NCI-H2171 (cell line): ENCODE results near the gene PEX11A.
A peak's percentile ranks its signal among the peaks of the same experiment; 100 is the strongest.
"Not testable (repeated sequence)": the region's sequence is repeated elsewhere in the genome, so short reads cannot be mapped to it uniquely, and the experiment has no call there.

Experiments used
- DNase-seq: peaks from one replicate; lab custom pipeline; 2025; lab: John Stamatoyannopoulos, UW

Gene PEX11A

GRCh38 chr15:89690276-89691218 lies at the start of gene PEX11A, which contains the start of gene WDR93:
Gene PEX11A, minus strand, starts transcription at chr15:89690754. Its CDS starts 122 bp downstream, at chr15:89690632.
Gene WDR93, plus strand, starts transcription at chr15:89690811. Its CDS starts 10,936 bp downstream, at chr15:89701747.
- peak; percentile 86 for DNase-seq

DNA sequence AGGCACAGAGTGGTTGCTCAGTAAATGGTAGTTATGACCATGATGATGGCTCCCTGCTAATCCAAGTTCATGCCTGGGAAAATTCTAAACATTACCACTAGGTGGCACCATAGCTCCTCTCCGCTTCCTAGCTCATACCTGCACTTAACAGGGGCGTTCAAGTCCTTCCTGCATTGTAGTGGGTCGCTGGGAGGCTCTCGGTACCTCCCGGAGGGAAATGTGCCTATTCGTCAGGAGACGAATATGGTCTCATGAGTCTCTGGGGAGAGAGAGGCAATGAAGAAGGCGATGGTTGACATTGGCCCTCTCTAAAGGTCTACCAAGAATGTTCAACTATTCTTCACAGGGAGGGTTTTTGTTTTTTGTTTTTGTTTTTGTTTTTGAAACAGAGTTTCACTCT lies 49.6 kb upstream of the PEX11A start:
- DNase-seq: peak; percentile 52

- no peak for DNase-seq
These were observed 45.2 kb upstream of the PEX11A start for GRCh38 chr15:89735773-89736172.

GRCh38 chr15:89732451-89733172 lies 42.1 kb upstream of the PEX11A start:
- no peak for DNase-seq

GRCh38 chr15:89731275-89731674 lies 40.7 kb upstream of the PEX11A start:
- no peak for DNase-seq

DNA sequence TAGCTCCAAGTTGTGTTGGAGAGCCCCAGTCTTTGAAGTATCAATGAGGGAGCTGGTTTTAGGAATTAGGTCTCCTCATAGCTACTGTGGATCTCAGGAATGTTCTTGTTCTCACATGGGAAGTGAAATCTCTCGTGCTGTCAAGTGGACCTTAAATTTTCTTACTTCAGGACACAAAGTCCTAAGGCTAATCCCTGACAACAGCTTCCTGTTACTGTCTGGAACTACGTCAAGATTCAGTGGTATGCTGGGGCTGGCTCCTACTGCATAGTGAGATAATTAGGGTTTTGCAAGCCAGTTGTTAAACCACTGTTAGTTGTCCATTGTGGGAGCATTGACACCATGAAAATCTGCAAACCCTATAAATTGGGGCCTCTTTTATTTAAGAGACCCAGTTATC lies 37.7 kb upstream of the PEX11A start:
- no peak for DNase-seq

- no peak for DNase-seq
These were observed 34.5 kb upstream of the PEX11A start for GRCh38 chr15:89725064-89725463.

DNA sequence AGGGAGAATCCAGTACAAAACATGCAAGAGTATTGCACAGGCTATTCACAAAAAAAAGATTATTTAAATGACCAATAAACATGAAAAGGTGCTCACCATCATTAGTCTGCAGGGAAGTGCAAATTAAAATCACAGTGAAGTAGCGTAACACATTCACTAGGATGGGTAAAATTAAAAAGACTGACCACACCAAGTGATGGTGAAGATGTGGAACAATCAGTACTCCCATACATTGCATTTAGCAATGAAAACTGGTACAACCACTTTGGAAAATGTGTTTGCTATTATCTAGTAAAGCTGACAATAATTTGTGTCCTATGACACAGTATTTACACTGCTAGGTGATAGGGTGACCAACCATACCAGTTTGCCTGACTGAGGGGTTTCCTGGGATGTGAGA lies 34.1 kb upstream of the PEX11A start:
- no peak for DNase-seq

DNA sequence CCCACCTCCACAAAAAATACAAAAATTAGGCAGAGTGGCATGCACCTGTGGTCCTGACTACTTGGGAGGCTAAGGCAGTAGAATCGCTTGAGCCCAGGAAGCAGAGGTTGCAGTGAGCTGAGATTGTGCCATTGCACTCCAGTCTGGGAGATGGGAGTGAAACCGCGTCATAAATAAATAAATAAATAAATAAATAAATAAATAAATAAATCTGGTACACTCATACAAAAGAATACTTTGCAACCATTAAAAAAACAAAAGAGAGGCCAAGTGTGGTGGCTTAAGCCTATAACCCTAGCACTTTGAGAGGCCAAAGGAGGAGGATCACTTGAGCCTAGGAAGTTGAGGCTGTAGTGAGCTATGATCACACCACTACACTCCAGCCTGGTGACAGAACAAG lies 32.5 kb upstream of the PEX11A start:
- no peak for DNase-seq

DNA sequence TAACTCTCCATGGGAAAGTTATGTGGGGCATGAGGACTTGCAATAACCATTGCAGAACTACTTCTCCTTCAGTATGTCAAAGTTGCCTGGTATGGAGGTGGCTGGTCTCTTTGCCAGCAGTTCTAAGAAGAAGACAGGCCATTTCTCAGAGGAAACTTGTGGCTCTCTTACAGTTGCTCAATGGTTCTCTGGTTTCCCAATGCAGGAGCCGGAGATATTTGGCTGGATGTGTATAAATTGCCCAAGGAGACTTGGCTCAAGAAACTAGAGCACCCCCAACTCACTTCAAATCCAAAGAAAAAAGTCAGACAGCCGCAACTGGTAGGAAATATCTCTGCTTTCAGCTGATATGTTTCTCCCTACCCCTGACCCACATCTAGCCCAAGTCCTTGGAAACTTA lies 24.2 kb upstream of the PEX11A start:
- DNase-seq: no peak

- DNase-seq: no peak
These were observed 17.0 kb upstream of the PEX11A start for GRCh38 chr15:89707577-89707976.

GRCh38 chr15:89704411-89704810 lies 13.9 kb upstream of the PEX11A start:
- no peak for DNase-seq

DNA sequence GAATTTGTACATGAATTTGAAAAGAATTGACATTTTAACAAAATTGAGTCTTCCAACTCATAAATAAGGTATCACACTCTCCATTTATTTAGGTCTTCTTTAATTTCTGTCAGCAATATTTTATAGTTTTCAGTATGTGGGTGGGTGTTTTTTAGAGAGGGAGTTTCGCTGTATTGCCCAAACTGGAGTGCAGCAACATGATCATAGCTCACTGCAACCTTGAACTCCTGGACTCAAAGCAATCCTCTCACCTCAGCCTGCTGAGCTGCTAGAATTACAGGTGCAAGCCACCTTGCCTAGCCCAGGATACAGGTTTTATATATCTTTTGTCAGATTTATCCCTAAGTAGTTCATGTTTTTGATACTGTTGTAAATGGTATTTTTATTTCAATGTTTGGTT lies 4.6 kb upstream of the PEX11A start:
- no peak for DNase-seq

GRCh38 chr15:89693696-89694095 lies 3.1 kb upstream of the PEX11A start:
- no peak for DNase-seq

DNA sequence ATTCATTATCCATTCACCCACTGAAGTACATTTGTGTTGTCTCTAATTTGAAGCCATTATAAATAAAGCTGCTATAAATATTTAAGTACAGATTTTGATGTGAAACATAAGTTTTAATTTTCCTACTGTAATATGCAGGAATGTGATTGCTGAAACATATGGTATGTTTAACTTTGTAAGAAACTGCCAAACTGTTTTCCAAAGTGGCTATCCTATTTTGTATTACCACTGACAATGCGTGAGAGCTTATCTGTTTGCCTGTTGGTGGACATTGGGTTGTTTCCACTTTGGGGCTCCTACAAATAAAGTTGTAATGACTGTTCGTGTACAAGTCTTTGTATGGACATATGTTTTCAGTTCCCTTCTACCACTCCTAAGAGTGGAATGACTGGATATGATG lies 2.5 kb upstream of the PEX11A start:
- no peak for DNase-seq

GRCh38 chr15:89689930-89690275 lies 651 bp downstream of the PEX11A start:
- DNase-seq: not testable (repeated sequence)

GRCh38 chr15:89686522-89686921 lies 4.0 kb downstream of the PEX11A start:
- no peak for DNase-seq

GRCh38 chr15:89685995-89686394 lies 4.6 kb downstream of the PEX11A start:
- DNase-seq: no peak

DNA sequence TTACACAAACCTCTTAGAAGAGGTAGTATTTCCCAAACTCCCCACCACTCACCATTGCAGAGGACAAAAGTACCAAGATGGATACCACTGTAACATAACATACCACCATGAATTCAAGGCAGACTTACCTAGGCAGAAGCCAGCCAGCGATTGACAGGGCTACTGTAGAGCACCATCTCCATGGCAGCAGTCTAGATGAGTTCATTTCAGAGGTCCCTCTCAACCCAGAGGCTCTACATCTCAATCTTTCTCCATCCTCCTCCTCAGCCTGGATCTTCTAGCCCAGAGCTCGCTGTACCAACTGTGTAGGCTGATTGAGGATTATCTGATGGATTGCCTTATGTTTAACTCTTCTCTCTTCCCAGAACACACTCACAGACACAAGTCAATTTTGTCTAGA lies 9.4 kb downstream of the PEX11A start:
- DNase-seq: no peak

- DNase-seq: no peak
These were observed 10.2 kb downstream of the PEX11A start for GRCh38 chr15:89680282-89680873.

- DNase-seq: no peak
These were observed 11.3 kb downstream of the PEX11A start, which contains the start of gene PLIN1 for GRCh38 chr15:89679212-89679611. Gene PLIN1, minus strand, starts transcription at chr15:89679367. Its CDS starts 1,878 bp downstream, at chr15:89677489.

DNA sequence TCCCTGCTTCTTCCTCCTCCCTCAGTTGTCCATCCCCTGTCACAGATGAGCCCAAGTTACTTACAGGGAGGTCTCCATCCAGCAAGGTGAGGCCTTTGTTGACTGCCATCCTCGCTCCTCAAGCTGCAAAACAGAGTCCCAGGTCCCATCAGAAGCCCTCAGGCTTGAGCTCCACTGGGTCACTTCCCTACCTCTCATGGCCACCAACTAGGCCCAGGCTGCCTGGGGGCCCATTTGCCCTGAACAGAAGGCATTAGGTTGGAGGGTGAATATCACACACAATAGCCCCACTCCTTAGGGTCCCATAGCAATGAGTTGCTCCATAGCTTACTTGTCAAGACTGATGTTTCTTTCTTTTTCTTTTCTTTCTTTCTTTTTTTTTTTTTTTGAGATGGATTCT lies 13.2 kb downstream of the PEX11A start:
- DNase-seq: no peak

GRCh38 chr15:89675606-89676005 lies 14.9 kb downstream of the PEX11A start:
- no peak for DNase-seq
